Measurements from ENCODE around the gene GBP6.

DNA sequence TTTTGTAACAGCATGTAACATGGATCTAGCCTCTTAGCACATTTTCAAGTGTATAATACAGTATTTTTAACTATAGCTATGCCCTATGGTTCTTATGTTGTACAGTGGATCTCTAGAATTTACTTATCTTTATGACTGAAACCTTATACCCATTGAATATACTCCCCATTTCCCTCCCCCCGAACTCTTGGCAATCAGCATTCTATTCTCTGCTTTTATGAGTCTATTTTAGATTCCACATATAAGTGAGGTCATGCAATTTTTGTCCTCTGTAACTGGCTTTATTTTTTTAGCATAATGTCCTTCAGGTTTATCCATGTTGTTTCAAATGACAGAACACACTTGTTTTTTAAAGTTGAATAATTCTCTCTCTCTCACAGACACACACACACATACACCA lies 3.1 kb upstream of the GBP6 start:
- TF ChIP-seq, protein P1, sequence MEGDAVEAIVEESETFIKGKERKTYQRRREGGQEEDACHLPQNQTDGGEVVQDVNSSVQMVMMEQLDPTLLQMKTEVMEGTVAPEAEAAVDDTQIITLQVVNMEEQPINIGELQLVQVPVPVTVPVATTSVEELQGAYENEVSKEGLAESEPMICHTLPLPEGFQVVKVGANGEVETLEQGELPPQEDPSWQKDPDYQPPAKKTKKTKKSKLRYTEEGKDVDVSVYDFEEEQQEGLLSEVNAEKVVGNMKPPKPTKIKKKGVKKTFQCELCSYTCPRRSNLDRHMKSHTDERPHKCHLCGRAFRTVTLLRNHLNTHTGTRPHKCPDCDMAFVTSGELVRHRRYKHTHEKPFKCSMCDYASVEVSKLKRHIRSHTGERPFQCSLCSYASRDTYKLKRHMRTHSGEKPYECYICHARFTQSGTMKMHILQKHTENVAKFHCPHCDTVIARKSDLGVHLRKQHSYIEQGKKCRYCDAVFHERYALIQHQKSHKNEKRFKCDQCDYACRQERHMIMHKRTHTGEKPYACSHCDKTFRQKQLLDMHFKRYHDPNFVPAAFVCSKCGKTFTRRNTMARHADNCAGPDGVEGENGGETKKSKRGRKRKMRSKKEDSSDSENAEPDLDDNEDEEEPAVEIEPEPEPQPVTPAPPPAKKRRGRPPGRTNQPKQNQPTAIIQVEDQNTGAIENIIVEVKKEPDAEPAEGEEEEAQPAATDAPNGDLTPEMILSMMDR (IDR thresholded peaks at IDR 0.05), result no peak
- no peak for TF ChIP-seq POLR2A (IDR thresholded peaks at IDR 0.05)

Measured in upper lobe of left lung (tissue), 4 donors.